ENCODE data around the gene RASGRF1.

Gene RASGRF1, protein sequence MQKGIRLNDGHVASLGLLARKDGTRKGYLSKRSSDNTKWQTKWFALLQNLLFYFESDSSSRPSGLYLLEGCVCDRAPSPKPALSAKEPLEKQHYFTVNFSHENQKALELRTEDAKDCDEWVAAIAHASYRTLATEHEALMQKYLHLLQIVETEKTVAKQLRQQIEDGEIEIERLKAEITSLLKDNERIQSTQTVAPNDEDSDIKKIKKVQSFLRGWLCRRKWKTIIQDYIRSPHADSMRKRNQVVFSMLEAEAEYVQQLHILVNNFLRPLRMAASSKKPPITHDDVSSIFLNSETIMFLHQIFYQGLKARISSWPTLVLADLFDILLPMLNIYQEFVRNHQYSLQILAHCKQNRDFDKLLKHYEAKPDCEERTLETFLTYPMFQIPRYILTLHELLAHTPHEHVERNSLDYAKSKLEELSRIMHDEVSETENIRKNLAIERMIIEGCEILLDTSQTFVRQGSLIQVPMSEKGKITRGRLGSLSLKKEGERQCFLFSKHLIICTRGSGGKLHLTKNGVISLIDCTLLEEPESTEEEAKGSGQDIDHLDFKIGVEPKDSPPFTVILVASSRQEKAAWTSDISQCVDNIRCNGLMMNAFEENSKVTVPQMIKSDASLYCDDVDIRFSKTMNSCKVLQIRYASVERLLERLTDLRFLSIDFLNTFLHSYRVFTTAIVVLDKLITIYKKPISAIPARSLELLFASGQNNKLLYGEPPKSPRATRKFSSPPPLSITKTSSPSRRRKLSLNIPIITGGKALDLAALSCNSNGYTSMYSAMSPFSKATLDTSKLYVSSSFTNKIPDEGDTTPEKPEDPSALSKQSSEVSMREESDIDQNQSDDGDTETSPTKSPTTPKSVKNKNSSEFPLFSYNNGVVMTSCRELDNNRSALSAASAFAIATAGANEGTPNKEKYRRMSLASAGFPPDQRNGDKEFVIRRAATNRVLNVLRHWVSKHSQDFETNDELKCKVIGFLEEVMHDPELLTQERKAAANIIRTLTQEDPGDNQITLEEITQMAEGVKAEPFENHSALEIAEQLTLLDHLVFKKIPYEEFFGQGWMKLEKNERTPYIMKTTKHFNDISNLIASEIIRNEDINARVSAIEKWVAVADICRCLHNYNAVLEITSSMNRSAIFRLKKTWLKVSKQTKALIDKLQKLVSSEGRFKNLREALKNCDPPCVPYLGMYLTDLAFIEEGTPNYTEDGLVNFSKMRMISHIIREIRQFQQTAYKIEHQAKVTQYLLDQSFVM (N-terminal part only)

DNA sequence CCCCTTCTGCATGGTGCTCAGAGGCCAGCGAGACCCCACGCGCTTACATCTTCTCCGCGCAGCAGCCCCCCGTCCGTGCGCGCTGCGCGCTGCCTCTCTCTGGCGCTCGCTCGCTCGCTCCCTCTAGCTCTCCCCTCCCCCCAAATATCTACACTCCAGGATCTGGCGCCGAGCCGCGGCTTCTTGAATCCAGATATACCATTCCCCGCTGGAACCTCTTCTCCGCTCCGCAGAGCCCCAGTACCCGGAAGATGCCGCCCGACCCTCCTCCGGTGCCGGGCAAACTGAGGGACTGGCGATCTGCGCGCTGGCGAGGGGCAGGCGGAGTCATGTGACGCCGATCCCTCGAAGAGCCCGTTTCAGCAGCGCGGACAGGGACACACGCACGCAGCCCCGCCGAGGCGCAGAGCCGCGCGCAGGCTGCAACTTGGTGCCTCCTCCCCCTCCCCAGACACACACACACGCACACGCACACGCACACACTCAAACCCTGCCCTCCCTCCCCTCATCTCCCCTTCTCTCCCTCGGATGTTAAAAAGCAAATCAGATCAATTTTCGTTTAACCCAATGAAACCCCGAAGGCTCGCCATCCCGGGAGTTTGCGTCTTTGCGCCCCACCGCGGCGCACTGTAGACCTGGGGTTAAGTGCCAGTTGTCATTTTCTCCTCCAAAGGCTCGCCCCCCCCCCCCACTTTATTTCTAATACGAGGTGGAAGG lies at the start of gene RASGRF1:
TSS of gene RASGRF1 (minus strand) at position 294 of the 717 bp plus-strand sequence. CDS start at position 12, 282 bp downstream.
- Mint-ChIP-seq H3K4me1 (peaks cover 7% of the 10 kb centered on the region), H3K27ac (no peak within 1 kb of the TSS), H3K4me3 (no peak within 1 kb of the TSS), H3K9me3 (no peaks in the 10 kb centered on the region), H3K36me3 (no peaks in the 10 kb centered on the region), H3K27me3 (peaks cover 36% of the 10 kb centered on the region)

DNA sequence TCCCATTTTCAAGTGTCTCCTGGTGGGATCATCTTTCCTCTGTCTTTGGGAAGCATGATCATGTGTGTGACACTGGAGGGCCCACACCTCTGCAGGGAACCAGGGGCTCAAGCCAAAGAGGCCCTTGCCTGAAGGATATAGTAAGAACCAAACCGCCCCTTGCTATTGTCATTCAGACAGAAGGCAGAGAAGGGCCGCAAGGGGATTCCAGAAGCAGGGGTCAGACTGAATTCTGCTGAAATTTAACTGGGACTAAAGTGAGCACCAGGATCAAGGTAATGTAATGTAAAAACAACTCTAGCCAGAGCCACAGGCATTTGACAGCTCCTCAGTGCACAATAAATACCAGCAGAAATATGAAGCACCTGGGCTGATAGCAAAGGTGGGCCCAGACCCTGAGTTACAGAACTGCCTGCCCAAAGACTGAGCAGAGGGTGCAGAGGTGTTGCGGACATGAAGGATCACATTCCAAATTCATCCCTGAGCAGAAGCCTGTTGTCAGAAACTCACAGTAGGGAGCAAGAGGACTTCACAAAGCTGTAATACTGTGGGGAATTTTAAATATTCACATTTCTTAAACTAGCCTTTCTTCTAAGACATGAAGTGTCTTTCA lies 46.0 kb upstream of the RASGRF1 start:
- Mint-ChIP-seq H3K27ac (no peak overlapping the region), H3K27me3 (peaks cover 38% of the 10 kb centered on the region), H3K36me3 (no peaks in the 10 kb centered on the region), H3K4me3 (no peak overlapping the region), H3K4me1 (no peaks in the 10 kb centered on the region), H3K9me3 (no peaks in the 10 kb centered on the region)

DNA sequence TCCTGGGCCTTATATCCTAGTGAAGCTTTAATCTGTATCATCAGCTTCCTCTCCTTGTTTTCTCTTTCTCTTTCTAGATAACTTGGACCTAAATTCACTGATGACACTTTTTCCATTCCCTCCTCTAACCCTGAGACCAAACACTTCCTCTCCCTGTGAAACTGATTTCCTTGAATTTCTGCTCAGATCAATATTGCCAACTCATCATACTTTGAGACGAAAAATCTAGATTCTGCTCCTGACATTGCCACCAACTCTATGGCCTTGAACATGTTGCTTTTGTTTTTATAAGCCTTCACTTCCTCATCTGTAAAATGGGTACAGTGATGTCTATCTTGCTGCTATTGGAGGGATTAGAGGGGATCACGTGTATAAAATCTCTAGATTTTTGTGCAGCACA lies 42.7 kb upstream of the RASGRF1 start:
- no peaks in the 10 kb centered on the region for H3K9me3 Mint-ChIP-seq
- no peak overlapping the region for H3K27ac Mint-ChIP-seq
- no peaks in the 10 kb centered on the region for H3K4me1 Mint-ChIP-seq
- no peak overlapping the region for H3K4me3 Mint-ChIP-seq
- no peaks in the 10 kb centered on the region for H3K36me3 Mint-ChIP-seq
- H3K27me3 Mint-ChIP-seq = peaks cover 22% of the 10 kb centered on the region

DNA sequence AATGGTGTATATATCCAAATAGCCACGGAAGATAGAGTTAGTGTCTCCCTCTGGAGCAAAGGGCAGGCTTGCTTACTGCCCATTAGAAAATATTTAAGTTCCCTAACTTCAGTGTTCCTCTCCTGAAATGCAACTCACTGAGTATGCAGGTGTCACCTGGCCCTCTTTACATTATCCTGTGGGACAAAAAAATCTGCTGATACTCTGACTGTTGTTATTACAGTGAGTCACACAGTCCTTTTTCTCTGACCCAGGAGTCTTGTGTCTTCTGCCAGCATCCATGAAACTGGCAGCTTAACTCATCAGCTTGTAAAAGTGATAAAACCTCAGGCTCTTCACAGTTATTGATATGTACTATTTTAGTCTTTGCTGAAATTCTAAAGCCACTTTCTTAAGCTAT lies 42.2 kb upstream of the RASGRF1 start:
- Mint-ChIP-seq H3K27me3 (peaks cover 21% of the 10 kb centered on the region), H3K27ac (no peak overlapping the region), H3K4me1 (no peaks in the 10 kb centered on the region), H3K4me3 (no peak overlapping the region), H3K36me3 (no peaks in the 10 kb centered on the region), H3K9me3 (peaks cover 2% of the 10 kb centered on the region)

DNA sequence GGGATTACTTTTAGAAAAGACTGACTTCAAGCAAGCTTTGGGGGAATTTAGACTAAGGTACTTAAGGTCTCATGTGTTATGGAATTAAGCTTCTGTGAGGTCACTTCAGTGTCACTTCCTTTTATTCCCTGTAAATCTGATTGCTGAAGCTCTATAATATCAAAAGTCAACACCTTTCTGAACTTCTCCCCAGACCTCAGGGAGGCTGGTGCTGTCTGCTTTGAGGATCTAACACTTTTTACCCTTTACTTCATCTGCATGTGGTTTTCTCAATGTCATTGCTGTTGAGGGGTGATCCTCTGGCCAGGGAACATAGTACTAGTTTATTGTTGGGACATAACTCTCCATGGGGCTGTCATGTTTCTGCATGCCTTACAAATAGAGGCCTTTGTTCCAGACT lies 41.8 kb upstream of the RASGRF1 start:
- H3K4me3 Mint-ChIP-seq = no peak overlapping the region
- H3K36me3 Mint-ChIP-seq = no peaks in the 10 kb centered on the region
- no peak overlapping the region for H3K27ac Mint-ChIP-seq
- peaks cover 25% of the 10 kb centered on the region for H3K27me3 Mint-ChIP-seq
- H3K4me1 Mint-ChIP-seq = no peaks in the 10 kb centered on the region
- peaks cover 6% of the 10 kb centered on the region for H3K9me3 Mint-ChIP-seq

DNA sequence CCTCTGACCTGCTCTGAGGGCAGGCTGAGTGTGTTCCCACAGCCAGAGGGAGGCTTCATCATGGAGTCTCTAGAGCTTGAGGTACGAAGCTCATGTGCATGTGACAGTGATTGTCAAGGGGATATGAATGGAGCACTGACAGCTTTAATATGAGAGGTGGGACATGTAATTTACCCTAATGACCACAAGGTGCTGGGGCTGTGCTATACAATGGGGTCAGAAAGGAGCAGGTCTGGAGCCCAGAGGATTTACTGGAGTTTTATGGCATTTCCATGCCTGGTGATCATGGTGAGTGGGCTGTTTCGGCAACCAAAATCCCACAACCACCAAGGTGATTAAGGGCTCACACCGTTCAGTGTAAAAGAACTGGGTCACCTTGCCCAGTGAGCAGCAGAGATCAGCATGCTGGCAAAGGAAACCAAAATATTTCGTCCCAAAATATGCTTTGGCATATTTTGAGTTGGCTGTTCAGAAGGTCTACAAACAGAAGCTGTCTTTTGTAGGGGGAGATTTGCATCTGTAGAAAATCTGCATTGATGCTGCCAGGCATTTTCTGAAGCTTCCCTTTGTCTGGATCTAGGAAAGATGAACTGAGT lies 40.1 kb upstream of the RASGRF1 start:
- Mint-ChIP-seq H3K9me3 (peaks cover 6% of the 10 kb centered on the region), H3K27me3 (peaks cover 21% of the 10 kb centered on the region), H3K4me1 (no peaks in the 10 kb centered on the region), H3K4me3 (no peak overlapping the region), H3K36me3 (no peaks in the 10 kb centered on the region), H3K27ac (no peak overlapping the region)

DNA sequence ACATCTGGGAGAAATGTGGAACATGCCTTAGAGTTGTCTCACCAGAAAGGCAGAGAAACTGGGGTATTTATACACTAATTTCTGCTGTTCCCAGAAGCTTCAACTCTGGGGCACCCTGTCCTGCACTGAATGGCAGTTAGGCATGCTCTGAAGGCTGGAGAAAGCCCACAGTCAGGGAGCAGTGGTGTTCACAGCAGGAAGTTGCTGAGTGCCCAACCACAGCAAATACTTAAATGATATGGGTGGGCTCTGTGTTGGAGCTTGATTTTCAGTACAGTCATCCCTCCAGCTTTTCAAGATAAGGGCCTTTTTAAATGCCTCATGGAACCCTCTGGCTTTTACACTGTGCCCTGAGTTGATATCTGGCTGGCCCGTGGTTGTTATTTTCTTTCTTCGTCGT lies 38.7 kb upstream of the RASGRF1 start:
- Mint-ChIP-seq H3K4me1 (no peaks in the 10 kb centered on the region), H3K27ac (no peak overlapping the region), H3K36me3 (no peaks in the 10 kb centered on the region), H3K9me3 (peaks cover 6% of the 10 kb centered on the region), H3K27me3 (peaks cover 17% of the 10 kb centered on the region), H3K4me3 (no peak overlapping the region)

DNA sequence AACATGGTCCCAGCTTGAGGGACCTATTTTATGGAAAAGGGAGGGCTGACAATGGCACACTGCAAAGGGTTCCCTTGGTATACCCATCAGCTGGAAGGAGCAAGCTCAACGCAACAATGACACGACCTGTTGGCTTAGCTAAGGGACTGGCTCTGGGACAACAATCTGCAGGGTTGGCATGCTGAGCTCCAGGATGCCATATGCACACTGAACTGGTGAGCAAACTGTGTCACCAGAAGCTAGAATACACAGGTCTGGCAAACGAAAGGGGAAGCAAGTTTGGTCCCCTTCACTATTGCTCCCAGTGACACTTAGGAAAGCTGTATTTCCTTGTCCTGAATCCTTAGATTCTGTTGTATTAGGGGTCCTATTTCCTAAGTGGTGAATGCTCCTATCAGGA lies 38.0 kb upstream of the RASGRF1 start:
- no peak overlapping the region for H3K4me3 Mint-ChIP-seq
- peaks cover 15% of the 10 kb centered on the region for H3K27me3 Mint-ChIP-seq
- H3K27ac Mint-ChIP-seq = no peak overlapping the region
- H3K36me3 Mint-ChIP-seq = no peaks in the 10 kb centered on the region
- no peaks in the 10 kb centered on the region for H3K4me1 Mint-ChIP-seq
- H3K9me3 Mint-ChIP-seq = peaks cover 6% of the 10 kb centered on the region

DNA sequence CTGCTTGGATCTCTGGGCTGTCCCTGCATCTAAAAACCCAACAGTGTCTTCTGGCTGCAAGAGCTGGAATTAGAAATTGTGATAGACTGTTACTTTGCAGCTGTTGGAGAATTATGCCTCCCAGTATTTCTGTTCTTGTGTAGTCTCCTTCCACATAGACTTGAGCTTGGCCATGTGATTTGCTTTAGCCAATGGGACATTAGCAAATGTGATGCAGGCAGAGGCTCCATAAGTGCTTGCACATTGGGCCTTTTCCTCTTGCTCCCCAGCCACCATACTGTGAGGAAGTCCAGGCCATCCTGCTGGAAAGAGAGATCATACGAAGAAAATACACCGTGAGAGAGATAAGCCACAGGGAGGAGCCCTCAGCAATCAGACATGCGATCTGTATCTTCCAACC lies 33.8 kb upstream of the RASGRF1 start:
- no peak overlapping the region for H3K4me3 Mint-ChIP-seq
- H3K9me3 Mint-ChIP-seq = peaks cover 6% of the 10 kb centered on the region
- H3K27me3 Mint-ChIP-seq = peaks cover 10% of the 10 kb centered on the region
- no peak overlapping the region for H3K27ac Mint-ChIP-seq
- no peaks in the 10 kb centered on the region for H3K36me3 Mint-ChIP-seq
- H3K4me1 Mint-ChIP-seq = no peaks in the 10 kb centered on the region

DNA sequence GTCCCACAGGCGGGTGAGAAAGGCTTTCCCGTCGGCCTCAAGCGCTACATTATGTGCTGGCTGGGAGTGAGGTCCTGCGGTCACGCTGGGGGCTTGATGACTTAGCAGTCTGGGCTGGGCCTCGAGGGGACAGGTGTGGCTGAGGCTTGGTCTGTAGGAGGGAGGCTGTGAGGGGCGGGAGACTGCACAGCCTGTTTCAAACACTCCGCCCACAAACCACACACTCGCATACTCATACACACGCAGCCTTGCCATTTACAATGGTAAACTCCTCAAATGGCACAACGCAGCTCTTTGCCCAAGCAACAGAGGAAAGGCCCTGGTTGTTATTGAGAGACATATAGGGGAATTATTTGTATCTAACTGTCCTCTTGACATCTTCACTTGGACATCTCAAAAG lies 32.4 kb upstream of the RASGRF1 start:
- Mint-ChIP-seq H3K27ac (no peak overlapping the region), H3K4me1 (no peaks in the 10 kb centered on the region), H3K9me3 (peaks cover 6% of the 10 kb centered on the region), H3K4me3 (no peak overlapping the region), H3K36me3 (no peaks in the 10 kb centered on the region), H3K27me3 (peaks cover 7% of the 10 kb centered on the region)

DNA sequence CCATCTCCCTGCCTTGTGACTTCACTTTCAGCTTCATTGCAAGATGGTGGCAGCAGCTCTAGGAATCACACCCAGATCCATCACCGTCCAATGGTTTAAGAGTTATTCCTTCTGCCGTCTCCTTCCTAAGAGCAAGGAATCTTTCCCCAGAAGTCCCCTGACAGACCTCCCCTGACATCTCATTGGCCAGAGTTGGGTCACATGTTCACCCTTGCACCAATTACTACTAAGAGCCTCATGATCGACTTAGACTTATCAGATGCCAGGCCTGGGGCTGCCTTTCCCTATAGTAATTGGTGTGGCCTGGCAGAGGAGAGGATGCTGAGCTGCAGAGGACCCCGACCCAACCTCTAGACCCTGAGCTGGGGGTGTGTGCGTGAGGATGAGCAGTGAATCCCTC lies 31.8 kb upstream of the RASGRF1 start:
- H3K27ac Mint-ChIP-seq = no peak overlapping the region
- no peaks in the 10 kb centered on the region for H3K36me3 Mint-ChIP-seq
- H3K27me3 Mint-ChIP-seq = peaks cover 3% of the 10 kb centered on the region
- no peaks in the 10 kb centered on the region for H3K4me1 Mint-ChIP-seq
- H3K9me3 Mint-ChIP-seq = no peaks in the 10 kb centered on the region
- H3K4me3 Mint-ChIP-seq = no peak overlapping the region

DNA sequence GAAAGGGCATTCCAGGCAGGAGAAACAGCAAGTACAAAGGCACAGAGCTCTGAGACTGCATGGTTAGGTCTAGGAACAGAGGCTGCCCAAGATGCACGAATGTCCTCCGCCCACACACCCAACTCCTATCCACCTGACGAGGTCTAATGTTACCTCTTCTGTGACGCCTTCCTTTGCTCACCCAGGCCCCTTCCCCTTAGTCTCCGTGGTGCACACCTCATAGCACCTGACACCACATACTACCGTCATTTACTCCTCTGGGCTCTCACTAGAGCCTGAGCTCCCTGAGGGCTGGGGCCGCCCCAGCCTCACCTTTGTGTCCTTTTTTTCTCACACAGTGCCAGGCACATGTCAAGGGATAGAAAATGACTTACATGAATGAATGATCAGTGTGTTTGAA lies 31.0 kb upstream of the RASGRF1 start:
- Mint-ChIP-seq H3K27ac (no peak overlapping the region), H3K4me3 (no peak overlapping the region), H3K36me3 (no peaks in the 10 kb centered on the region), H3K4me1 (no peaks in the 10 kb centered on the region), H3K9me3 (no peaks in the 10 kb centered on the region), H3K27me3 (peaks cover 4% of the 10 kb centered on the region)

DNA sequence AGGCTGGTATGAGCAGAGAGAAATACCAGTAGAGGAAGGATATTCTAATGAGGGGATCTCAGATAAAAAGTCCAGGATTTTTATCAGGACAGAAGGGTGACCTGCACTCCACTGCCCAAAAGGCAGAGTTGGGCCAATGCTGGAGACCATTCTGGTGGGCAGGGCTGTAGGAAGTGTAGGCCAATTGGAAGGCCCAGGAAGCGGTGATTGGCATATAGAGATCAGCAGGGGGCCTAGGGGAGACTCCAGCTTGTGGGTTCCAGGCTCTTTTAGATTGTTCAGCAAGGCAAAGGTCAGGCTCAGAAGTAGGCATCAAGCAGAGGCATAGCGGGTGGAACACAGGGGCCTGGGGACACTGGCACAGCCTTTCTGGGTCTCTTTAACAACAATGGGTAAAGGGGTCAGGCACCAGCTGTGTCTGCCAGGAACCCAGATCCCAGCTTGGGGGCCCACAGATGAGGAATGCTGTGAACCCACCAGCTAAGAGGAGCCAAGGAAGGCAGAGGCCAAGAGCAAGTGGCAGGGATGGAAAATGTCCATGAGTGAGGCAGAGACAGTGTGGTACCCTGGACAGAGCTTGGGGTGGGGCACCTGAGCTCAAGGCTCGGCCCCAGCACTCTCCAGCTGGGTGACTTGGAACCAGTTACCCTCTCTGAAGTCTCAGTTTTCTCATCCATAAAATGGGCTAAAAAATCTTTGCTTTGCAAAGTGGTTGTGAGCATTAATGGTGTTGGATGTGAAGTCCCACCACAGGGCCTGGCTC lies 27.0 kb upstream of the RASGRF1 start:
- H3K9me3 Mint-ChIP-seq = no peaks in the 10 kb centered on the region
- no peaks in the 10 kb centered on the region for H3K4me1 Mint-ChIP-seq
- peaks cover 14% of the 10 kb centered on the region for H3K27me3 Mint-ChIP-seq
- H3K4me3 Mint-ChIP-seq = no peak overlapping the region
- H3K27ac Mint-ChIP-seq = peak overlapping the region; percentile 46
- H3K36me3 Mint-ChIP-seq = no peaks in the 10 kb centered on the region

DNA sequence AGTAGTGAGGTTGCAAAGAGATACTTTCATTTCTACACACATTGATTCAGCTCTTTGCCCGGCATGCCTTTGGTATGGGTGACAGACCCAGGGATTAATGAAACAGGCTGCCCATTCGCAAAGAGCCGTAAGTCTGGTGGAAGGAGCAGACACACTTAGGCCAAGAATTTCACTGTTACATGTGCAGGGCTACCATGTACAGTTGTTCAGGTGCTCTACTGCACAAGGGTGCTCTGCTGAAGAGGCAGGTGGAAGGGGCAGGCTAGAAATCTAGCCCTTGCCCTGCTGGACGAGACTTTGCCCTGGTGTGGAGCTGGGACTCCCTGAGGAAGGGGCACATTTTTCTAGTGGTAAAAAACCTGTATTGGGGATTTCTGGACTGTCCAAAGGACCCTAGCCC lies 26.2 kb upstream of the RASGRF1 start:
- H3K4me1 Mint-ChIP-seq = no peaks in the 10 kb centered on the region
- no peaks in the 10 kb centered on the region for H3K36me3 Mint-ChIP-seq
- no peak overlapping the region for H3K4me3 Mint-ChIP-seq
- H3K9me3 Mint-ChIP-seq = no peaks in the 10 kb centered on the region
- no peak overlapping the region for H3K27ac Mint-ChIP-seq
- H3K27me3 Mint-ChIP-seq = peaks cover 15% of the 10 kb centered on the region
